GM21619 (cell line): Measurements from ENCODE around the gene KIAA1671.

ENCODE experiments used
- ATAC-seq: cut with Tn5 transposase; IDR thresholded peaks from one replicate; pipeline ENCODE4 v1.9.1; 2021; ENCODE audit not compliant: unreplicated experiment

KIAA1671 gene

GRCh38 chr22:25032066-25032465 lies 79.5 kb downstream of the KIAA1671 start:
- no peak for ATAC-seq

- no peak for ATAC-seq
These were observed 83.2 kb downstream of the KIAA1671 start for GRCh38 chr22:25035715-25036114.

GRCh38 chr22:25038239-25038638 lies 85.7 kb downstream of the KIAA1671 start:
- no peak for ATAC-seq

GRCh38 chr22:25038771-25039170 lies 86.3 kb downstream of the KIAA1671 start:
- ATAC-seq: no peak

- ATAC-seq: no peak
These were observed 86.7 kb downstream of the KIAA1671 start for GRCh38 chr22:25039255-25039654.

GRCh38 chr22:25039754-25040153 lies 87.2 kb downstream of the KIAA1671 start:
- ATAC-seq: no peak

- no peak for ATAC-seq
These were observed 92.6 kb downstream of the KIAA1671 start for GRCh38 chr22:25045159-25045558.

GRCh38 chr22:25048071-25048470 lies 95.6 kb downstream of the KIAA1671 start:
- no peak for ATAC-seq

GRCh38 chr22:25048659-25049647 lies 96.4 kb downstream of the KIAA1671 start:
- no peak for ATAC-seq

GRCh38 chr22:25049770-25050169 lies 97.3 kb downstream of the KIAA1671 start:
- no peak for ATAC-seq

- ATAC-seq: no peak
These were observed 98.0 kb downstream of the KIAA1671 start for GRCh38 chr22:25050566-25050965.

GRCh38 chr22:25051073-25051472 lies 98.6 kb downstream of the KIAA1671 start:
- no peak for ATAC-seq

GRCh38 chr22:25051983-25052710 lies 99.6 kb downstream of the KIAA1671 start:
- ATAC-seq: no peak

- no peak for ATAC-seq
These were observed 100.8 kb downstream of the KIAA1671 start for GRCh38 chr22:25053153-25053805.

- no peak for ATAC-seq
These were observed 102.5 kb downstream of the KIAA1671 start for GRCh38 chr22:25054943-25055511.

- no peak for ATAC-seq
These were observed 104.7 kb downstream of the KIAA1671 start for GRCh38 chr22:25057013-25057881.

- ATAC-seq: no peak
These were observed 106.9 kb downstream of the KIAA1671 start for GRCh38 chr22:25059438-25059837.

GRCh38 chr22:25060522-25061071 lies 108.1 kb downstream of the KIAA1671 start:
- no peak for ATAC-seq

GRCh38 chr22:25061134-25061533 lies 108.6 kb downstream of the KIAA1671 start:
- ATAC-seq: no peak
